OCI-LY3 (cell line): Measurements from ENCODE around the gene LARGE1.

ENCODE experiments used
- EZH2phosphoT487 ChIP-seq: fragments of 200-600 bp; shearing (Covaris generic); IDR thresholded peaks from 2 replicates; pipeline ENCODE4 v1.6.1; 2018; ENCODE audit warnings: antibody characterized with exemption, mixed run types, low read depth
- TF ChIP-seq, protein P1 (sequence below): fragments of 200-600, 300-600 bp; sonication (generic); IDR thresholded peaks from 2 replicates; pipeline ENCODE4 v1.5.1; 2014; ENCODE audit warnings: antibody characterized with exemption, low read length, low read depth

DNA sequence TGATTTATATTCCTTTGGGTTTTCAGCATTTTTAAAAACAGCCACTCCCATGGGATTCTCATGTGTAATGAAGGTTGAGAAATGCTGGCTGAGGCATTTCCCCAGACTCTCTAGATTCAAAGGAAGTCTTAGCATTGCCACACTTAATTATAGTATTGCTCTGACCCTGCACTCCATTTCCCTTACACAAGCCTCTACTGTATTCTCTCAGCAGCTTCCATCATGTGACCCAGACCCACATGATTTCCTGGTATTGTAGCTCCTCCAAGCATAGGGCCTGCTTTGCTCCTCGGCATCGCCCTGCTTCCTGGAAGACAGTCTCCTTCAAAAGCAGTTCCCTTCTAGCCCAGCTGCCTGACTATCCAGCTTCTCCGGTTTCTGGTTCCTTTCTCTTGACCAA is 261.5 kb downstream of the LARGE1 start:
- TF ChIP-seq, protein P1, sequence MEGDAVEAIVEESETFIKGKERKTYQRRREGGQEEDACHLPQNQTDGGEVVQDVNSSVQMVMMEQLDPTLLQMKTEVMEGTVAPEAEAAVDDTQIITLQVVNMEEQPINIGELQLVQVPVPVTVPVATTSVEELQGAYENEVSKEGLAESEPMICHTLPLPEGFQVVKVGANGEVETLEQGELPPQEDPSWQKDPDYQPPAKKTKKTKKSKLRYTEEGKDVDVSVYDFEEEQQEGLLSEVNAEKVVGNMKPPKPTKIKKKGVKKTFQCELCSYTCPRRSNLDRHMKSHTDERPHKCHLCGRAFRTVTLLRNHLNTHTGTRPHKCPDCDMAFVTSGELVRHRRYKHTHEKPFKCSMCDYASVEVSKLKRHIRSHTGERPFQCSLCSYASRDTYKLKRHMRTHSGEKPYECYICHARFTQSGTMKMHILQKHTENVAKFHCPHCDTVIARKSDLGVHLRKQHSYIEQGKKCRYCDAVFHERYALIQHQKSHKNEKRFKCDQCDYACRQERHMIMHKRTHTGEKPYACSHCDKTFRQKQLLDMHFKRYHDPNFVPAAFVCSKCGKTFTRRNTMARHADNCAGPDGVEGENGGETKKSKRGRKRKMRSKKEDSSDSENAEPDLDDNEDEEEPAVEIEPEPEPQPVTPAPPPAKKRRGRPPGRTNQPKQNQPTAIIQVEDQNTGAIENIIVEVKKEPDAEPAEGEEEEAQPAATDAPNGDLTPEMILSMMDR = no peak
- no peak for TF ChIP-seq EZH2phosphoT487
